Fibroblast of lung (primary cell): Measurements from ENCODE around the gene PRSS23.

Experiments used
- CTCF ChIP-seq, 2 donors: IDR thresholded peaks in 1 of 2; conservative IDR thresholded peaks in 1 of 2; 1 replicate in 1 of 2; 2 replicates in 1 of 2; pipeline ENCODE4 v1.5.1; 2011 to 2012; ENCODE audit warnings: low read length in 2 of 2, control low read depth in 1 of 2, inconsistent platforms in 1 of 2, low read depth in 1 of 2, mild to moderate bottlenecking in 1 of 2
- EZH2 ChIP-seq: IDR thresholded peaks from 2 replicates; pipeline ENCODE4 v1.5.1; 2012; ENCODE audit warnings: low read length, control low read depth, mild to moderate bottlenecking; ENCODE audit errors: missing control alignments

GRCh38 chr11:86849679-86850078 is 49.3 kb downstream of the PRSS23 start:
- TF ChIP-seq CTCF (conservative IDR thresholded peaks at IDR 0.05 in 1 of 2, IDR thresholded peaks at IDR 0.05 in 1 of 2; ENCODE audit: low read depth in 1 of 2, low read length in 2 of 2): no peak
- no peak for TF ChIP-seq EZH2
